ENCODE measurements around the gene ARL14EPL. TPM values are rescaled to one million over a fixed set of nuclear protein-coding genes. Genes with fewer than 3 reads are reported as not detected.

Gene ARL14EPL
- polyA plus RNA-seq, 1 donor, result not detected

Other genes starting within 250 kb of the ARL14EPL start
- gene CDO1, start 215.8 kb upstream of the ARL14EPL start, polyA plus RNA-seq, result 5.7 TPM
- gene ATG12, start 190.9 kb upstream of the ARL14EPL start, polyA plus RNA-seq, result 74.4 TPM
- gene AP3S1, start 190.5 kb upstream of the ARL14EPL start, polyA plus RNA-seq, result 121 TPM
- 0.27 TPM for gene LVRN, start 70.0 kb upstream of the ARL14EPL start, polyA plus RNA-seq
- gene COMMD10, start 52.6 kb downstream of the ARL14EPL start, polyA plus RNA-seq, result 58.6 TPM

Data from large intestine (tissue), 1 donor.